HG02973 (cell line): ENCODE data around the gene UQCC5.

Source experiments
- ATAC-seq: cut with Tn5 transposase; IDR thresholded peaks from one replicate; pipeline ENCODE4 v1.9.1; 2021; ENCODE audit warnings: moderate library complexity; ENCODE audit not compliant: unreplicated experiment

Gene UQCC5, protein sequence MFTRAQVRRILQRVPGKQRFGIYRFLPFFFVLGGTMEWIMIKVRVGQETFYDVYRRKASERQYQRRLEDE

DNA sequence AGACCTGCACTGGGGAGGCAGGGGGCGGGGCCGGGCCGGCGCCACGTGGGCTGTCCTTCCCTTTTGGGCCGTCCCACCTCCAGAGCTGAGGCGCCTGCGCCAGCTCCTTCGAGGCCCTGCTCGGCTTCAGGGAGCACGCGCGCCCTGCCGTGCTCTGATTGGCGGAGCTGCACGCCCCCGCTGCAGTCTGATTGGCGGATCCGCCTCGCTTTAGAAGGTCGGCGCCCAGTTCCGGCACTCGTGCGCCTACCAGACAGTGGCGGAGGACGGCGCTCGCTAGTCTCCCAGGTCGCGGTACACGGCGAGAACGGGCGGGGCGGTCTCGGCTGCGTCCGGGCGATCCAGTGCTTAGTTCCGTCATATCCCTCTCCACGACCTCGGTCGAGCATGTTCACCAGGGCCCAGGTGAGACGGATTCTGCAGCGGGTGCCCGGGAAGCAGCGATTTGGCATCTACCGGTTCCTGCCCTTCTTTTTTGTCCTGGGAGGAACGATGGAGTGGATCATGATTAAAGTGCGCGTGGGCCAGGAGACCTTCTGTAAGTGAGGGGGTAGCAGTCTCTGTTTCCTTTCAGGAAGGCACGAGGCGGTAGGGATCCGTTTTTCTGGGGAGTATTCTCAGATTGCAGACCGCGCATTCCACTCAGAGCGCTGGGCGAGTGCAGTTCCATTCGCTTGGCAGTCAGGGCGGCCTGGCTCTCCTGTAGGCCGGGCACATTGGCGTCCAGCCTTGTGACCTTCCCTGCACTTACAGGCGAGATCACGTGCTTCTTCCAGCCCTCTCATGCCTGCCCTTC is at the start of gene UQCC5:
UQCC5 (plus strand) TSS at position 237 of the 796 bp plus-strand sequence; CDS start at position 388, 151 bp downstream.
- peak; percentile 83 for ATAC-seq

DNA sequence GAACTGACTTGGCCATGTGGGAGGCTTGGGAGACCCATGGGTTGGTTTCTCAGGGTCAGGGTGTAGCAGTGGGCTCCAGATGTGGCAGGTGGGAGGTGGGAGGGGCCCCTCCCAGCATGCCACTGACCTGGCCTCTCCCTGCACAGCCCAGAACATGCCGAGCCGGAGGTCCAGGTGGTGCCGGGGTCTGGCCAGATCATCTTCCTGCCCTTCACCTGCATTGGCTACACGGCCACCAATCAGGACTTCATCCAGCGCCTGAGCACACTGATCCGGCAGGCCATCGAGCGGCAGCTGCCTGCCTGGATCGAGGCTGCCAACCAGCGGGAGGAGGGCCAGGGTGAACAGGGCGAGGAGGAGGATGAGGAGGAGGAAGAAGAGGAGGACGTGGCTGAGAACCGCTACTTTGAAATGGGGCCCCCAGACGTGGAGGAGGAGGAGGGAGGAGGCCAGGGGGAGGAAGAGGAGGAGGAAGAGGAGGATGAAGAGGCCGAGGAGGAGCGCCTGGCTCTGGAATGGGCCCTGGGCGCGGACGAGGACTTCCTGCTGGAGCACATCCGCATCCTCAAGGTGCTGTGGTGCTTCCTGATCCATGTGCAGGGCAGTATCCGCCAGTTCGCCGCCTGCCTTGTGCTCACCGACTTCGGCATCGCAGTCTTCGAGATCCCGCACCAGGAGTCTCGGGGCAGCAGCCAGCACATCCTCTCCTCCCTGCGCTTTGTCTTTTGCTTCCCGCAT is 49.2 kb upstream of the UQCC5 start:
- no peak for ATAC-seq

DNA sequence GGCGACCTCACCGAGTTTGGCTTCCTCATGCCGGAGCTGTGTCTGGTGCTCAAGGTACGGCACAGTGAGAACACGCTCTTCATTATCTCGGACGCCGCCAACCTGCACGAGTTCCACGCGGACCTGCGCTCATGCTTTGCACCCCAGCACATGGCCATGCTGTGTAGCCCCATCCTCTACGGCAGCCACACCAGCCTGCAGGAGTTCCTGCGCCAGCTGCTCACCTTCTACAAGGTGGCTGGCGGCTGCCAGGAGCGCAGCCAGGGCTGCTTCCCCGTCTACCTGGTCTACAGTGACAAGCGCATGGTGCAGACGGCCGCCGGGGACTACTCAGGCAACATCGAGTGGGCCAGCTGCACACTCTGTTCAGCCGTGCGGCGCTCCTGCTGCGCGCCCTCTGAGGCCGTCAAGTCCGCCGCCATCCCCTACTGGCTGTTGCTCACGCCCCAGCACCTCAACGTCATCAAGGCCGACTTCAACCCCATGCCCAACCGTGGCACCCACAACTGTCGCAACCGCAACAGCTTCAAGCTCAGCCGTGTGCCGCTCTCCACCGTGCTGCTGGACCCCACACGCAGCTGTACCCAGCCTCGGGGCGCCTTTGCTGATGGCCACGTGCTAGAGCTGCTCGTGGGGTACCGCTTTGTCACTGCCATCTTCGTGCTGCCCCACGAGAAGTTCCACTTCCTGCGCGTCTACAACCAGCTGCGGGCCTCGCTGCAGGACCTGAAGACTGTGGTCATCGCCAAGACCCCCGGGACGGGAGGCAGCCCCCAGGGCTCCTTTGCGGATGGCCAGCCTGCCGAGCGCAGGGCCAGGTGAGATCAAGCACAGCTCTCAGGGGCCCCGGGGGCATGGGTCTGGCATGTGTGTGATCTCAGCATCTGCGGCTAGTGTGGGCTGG is 48.4 kb upstream of the UQCC5 start:
- no peak for ATAC-seq

DNA sequence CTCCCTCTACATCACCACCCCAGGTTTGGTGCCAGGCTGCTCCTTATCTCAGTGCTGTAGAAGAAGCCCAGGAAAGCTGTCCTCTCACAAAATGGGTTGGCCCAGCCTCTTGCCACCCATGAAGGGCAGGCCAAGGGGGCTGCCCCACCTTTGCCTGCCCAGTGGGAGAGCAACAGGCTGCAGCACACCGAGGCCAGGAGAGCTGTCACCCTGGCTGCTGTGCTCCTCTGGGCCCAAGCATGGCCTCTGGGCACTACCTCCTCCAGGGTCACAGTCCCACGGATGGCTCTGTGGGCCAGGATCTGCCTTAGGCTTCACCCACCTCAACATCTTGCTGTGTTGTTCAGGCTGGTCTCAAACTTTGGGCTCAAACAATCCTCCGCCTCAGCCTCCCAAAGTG is 47.7 kb upstream of the UQCC5 start:
- no peak for ATAC-seq

- no peak for ATAC-seq
Measured at GRCh38 chr3:52489453-52489852, 47.0 kb upstream of the UQCC5 start.

DNA sequence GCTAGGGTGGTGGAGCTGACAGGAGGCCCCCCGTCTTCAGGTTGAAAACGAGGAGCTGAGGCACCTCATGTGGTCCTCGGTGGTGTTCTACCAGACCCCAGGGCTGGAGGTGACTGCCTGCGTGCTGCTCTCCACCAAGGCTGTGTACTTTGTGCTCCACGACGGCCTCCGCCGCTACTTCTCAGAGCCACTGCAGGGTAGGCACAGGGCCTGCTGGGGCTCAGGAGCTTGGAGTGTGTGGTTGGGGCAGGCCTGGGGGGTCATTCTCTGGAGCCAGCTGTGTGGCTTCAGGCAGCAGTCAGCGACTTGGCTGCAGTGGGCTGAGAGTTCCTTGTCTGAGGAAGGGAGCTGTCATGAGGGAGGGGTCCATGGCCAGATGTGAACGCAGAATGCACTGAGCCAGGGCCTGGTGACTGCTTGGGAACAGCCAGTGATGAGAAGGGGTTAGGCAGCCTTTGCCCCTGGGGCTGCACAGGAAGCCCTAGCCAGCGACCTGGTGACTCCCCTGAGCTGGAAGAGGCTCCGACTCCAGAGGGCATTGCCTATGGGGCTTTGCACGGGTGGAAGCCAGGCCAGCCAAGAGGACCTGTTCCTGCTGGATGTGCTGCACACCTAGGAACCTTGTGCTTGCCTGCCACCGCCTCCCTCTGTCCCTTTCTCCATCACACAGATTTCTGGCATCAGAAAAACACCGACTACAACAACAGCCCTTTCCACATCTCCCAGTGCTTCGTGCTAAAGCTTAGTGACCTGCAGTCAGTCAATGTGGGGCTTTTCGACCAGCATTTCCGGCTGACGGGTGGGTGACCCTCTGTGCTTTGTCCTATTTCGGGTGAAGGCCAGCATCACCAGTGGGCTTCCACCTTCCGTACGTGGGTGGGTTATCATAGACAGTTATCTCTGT is 46.1 kb upstream of the UQCC5 start:
- ATAC-seq = no peak

DNA sequence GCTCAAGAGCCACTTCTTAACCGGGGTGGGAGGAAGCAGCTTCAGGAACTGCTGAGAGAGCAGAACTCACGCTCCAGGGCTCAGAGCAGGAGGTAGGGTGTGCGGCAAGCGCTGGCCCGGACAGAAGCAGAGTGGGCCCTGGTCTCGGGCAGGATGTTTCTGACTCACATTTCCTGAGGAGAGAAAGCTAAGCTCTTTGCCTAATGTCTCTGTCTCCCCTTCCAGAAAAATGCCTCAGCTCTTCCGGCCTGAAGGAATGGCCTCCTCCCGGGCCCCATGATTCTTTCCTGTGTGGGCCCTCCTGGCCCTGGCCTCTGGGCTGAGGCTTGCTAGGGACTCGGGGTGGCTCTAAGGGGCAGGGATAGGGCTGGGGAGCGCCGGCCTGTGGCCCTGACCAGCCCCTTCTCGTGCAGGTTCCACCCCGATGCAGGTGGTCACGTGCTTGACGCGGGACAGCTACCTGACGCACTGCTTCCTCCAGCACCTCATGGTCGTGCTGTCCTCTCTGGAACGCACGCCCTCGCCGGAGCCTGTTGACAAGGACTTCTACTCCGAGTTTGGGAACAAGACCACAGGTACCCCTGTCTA is 45.4 kb upstream of the UQCC5 start:
- ATAC-seq = no peak

DNA sequence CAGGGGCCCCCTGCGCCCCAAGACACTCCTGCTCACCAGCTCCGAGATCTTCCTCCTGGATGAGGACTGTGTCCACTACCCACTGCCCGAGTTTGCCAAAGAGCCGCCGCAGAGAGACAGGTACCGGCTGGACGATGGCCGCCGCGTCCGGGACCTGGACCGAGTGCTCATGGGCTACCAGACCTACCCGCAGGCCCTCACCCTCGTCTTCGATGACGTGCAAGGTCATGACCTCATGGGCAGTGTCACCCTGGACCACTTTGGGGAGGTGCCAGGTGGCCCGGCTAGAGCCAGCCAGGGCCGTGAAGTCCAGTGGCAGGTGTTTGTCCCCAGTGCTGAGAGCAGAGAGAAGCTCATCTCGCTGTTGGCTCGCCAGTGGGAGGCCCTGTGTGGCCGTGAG is 44.3 kb upstream of the UQCC5 start:
- no peak for ATAC-seq

GRCh38 chr3:52493232-52494017 is 43.0 kb upstream of the UQCC5 start:
- no peak for ATAC-seq

GRCh38 chr3:52494445-52494844 is 42.0 kb upstream of the UQCC5 start:
- ATAC-seq = no peak

- ATAC-seq = no peak
Measured at GRCh38 chr3:52494886-52495495, 41.4 kb upstream of the UQCC5 start, which contains the start of gene STAB1. TSS of gene STAB1 (plus strand) at chr3:52495338. CDS start at chr3:52495414, 76 bp downstream.

DNA sequence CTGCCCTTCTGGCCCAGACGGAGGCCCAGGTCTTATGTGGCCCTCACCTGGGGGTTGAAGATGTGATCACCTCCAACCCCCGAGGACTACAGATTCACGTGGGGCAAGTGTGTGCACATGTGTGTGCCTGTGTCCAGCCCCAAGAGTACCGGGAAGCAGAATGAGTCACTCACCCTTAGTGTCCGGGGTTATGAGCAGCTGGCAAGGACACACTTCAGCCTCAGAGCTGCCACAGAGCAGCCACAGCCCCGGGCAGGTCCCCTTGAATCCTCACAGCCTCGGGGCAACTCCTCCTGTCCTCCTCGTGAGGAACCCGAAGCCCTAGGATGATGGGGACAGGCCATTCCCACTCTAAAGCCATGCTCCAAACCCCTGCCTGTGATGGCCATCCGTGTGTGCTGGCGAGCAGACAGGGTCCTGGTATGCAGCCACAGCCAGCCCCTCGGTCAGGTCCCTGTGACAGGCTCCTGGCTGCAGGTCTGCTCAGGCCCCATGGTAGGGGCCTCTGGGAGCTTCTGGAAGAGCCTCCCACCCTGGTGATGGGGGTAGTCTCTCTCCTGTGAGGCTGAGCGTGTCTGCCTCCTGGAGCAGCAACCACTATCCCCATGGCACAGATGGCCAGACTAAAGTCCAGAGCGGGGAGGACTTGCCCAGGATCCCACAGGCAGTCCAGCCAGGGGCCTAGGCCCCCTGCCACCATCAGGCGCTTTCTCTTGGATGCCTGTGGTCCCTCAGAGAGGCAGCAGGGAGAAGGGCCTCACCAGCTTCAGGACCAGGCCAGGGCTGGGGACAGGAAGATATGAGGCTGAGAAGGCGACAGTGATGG is 40.4 kb upstream of the UQCC5 start:
- ATAC-seq = no peak

DNA sequence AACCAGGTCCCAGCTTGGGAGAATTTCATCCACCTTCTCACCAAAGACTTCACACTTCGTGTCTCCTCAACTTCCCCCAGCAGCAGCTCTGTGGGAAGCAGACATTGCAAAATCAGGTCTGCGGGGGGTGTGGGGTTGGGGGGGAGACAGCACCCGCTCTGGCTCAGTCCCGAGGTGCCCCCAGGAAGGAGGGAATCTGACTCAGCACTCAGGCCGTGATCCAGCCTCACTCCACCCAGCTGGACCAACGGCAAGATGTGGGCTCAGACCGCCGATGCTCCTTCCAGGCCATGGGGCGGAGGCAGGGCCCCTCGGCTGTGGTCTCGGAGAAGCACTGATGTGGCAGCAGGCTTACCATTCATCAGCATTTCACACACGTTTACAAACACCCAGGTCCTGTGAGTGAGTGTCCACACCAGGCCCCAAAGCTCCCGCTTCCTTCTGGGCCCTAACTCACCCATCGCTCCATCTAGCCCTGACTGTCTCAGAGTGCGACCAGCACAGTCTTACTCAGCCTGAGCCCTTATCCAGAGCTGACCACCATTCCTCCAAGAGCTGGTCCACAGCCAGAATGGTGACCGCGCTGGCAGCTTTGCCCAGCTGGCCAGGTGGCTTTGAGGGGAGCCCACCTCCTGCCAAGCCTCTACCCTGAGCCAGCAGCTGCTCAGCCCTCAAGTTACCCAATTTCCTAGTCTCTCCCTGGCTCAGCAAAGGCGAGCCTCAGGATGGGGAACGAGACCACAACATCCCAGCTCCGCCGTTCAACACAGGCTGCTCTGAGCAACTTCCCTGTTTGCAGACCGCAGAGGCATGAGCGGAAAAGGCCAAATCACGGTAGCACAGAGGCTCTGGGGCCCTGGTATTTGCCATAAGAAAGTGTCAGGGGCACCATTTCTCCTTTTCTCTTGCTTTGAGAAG is 38.0 kb upstream of the UQCC5 start:
- no peak for ATAC-seq

GRCh38 chr3:52501046-52501445 is 35.4 kb upstream of the UQCC5 start:
- no peak for ATAC-seq

DNA sequence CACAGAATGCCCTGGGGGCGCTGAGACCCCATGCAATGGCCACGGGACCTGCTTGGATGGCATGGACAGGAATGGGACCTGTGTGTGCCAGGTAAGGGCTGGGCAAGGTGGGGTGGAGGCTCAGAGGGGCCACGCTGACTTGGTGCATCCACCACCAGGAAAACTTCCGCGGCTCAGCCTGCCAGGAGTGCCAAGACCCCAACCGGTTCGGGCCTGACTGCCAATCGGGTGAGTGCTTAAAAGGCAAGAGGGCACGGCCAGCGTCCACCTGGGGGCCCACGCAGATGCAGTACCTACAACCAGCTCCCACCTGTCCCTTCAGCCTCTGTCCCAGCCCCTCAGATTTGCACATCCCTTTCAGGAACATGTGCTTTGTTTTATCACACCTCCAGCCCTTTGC is 34.4 kb upstream of the UQCC5 start:
- no peak for ATAC-seq

DNA sequence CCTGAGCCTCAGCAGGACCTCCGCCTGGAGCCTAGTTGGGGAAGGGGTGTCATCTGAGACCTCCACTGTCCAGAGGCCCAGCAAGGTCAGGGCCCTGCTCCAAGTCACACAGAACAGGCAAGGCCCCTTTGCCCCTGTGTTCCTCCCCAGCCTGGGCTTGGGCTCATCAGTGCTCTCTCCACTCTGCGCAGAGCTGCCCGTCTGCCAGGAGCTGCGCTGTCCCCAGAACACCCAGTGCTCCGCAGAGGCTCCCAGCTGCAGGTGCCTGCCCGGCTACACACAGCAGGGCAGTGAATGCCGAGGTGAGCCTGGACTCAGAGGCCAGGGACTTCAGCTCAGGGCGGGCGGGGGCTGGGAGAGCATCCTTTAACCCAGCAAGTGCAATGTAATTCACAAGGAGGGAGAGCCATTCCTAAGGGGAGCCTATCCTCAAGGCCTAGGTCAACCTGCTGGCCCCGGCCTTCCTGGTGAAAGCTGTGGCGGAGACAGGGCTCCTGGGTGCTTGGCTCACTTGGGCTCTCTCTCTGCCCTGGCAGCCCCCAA is 33.5 kb upstream of the UQCC5 start:
- no peak for ATAC-seq
